Uterus (tissue), 4 donors: ENCODE results near the gene NEK6. TPM values are rescaled to one million over a fixed set of nuclear protein-coding genes. Genes with fewer than 3 reads are reported as not detected.

Experiments used
- DNase-seq, 2 donors: peaks; one replicate each; pipeline ENCODE4 v3.0.0-alpha.2; 2019 to 2020
- H3K27ac ChIP-seq, 2 donors: fragments of 200-600 bp; sonication (generic); 1 replicate in 1 of 2; 2 replicates in 1 of 2; pipeline ENCODE4 v1.5.1; 2016 to 2018
- H3K27me3 ChIP-seq, 2 donors: fragments of 200-600 bp; sonication (generic); one replicate each; pipeline ENCODE4 v1.5.1; 2018 to 2019; ENCODE audit warnings: control low read depth in 1 of 2
- H3K36me3 ChIP-seq, 2 donors: fragments of 200-600 bp; sonication (generic); one replicate each; pipeline ENCODE4 v1.5.1; 2019; ENCODE audit warnings: control low read depth in 1 of 2
- H3K4me1 ChIP-seq, 2 donors: fragments of 200-600 bp; sonication (generic); one replicate each; pipeline ENCODE4 v1.5.1; 2018 to 2019; ENCODE audit warnings: control low read depth in 1 of 2
- H3K4me3 ChIP-seq, 2 donors: fragments of 200-600 bp; sonication (generic); 1 replicate in 1 of 2; 2 replicates in 1 of 2; pipeline ENCODE4 v1.5.1; 2018 to 2019; ENCODE audit warnings: mild to moderate bottlenecking in 1 of 2
- H3K9me3 ChIP-seq, 2 donors: fragments of 200-600 bp; sonication (generic); one replicate each; pipeline ENCODE4 v1.5.1; 2019; ENCODE audit warnings: control low read depth in 1 of 2
- CTCF ChIP-seq, 4 experiments: fragments of 200-600 bp in 2 of 4; fragments of 450-650 bp in 2 of 4; sonication (generic) in 2 of 4; IDR thresholded peaks; one replicate each; pipeline ENCODE4 v1.5.1; 2016 to 2019; ENCODE audit warnings: antibody characterized with exemption in 4 of 4, mild to moderate bottlenecking in 2 of 4, moderate library complexity in 1 of 4
- POLR2A ChIP-seq, 2 donors: fragments of 450-650 bp; IDR thresholded peaks; one replicate each; pipeline ENCODE4 v1.6.1; 2016; ENCODE audit warnings: antibody characterized with exemption in 2 of 2, mild to moderate bottlenecking in 1 of 2, moderate library complexity in 1 of 2
- intact Hi-C: fragments of 100-400 bp; cut with DNase I; formaldehyde crosslinking; loops from one replicate; pipeline ENCODE4 v1.15.1; 2023; ENCODE audit warnings: low total_unique reads
- total RNA-seq, 4 donors: library from RNA; depleted of rRNA in 3 of 4; stranded (reverse); fragments of >200 nt in 3 of 4; gene quantifications; one replicate each; pipeline versions ENCODE4 v1.1.0 to v1.2.4, GENCODE V29; 2014 to 2023
- donor health status: DM: yes; HTN: yes; CAD: no.

NEK6 gene
- total RNA-seq, 4 donors from 2014 or later, result 6.1 to 38.5 (median 34.7) TPM

DNA sequence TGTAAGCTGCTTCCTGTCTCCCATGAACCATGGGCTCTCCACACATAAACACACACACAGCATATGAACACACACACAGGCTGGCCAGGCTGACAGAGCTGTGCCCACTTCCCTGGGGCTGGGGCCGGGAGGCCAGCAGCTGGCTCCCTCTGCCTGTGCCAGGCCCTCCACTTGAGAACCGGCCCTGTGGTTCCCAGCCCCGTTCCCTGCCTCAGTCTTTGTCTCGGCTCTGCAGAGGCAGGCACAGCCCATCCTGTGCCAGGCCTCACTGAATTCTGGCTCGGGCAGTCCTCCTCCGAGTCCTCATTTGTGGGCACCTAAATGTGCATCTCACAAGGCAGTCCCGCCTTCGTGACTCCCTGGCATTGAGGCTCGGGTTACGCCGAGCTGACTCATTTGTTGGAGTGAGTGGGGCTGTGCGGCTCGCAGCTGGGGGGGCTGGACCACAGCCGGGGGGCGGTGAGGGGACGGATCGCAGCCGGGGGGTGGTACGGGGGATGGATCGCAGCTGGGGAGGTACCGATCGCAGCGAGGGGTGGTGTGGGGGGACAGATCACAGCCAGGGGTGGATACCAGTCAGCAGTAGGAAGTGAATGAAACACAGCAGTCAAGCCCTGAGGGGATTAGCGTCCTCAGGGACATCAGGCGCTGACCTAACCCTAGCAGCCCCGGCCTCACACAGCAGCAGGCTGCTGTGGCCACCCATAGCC lies 85.2 kb downstream of the NEK6 start:
- DNase-seq, result peak; percentile 64 to 76
- TF ChIP-seq POLR2A (IDR thresholded peaks at IDR 0.05) (no peak), CTCF (IDR thresholded peaks at IDR 0.05) (no peak)
- peaks cover 0 to 6% of the 10 kb centered on the region in 2 donors for H3K4me1 ChIP-seq
- H3K27ac ChIP-seq, result peak overlapping the region; percentile 56 to 57
- H3K27me3 ChIP-seq, result no peaks in the 10 kb centered on the region
- H3K4me3 ChIP-seq, result no peak overlapping the region
- no peaks in the 10 kb centered on the region for H3K9me3 ChIP-seq
- intact Hi-C loops, result no loop called here
- H3K36me3 ChIP-seq, result no peaks in the 10 kb centered on the region

DNA sequence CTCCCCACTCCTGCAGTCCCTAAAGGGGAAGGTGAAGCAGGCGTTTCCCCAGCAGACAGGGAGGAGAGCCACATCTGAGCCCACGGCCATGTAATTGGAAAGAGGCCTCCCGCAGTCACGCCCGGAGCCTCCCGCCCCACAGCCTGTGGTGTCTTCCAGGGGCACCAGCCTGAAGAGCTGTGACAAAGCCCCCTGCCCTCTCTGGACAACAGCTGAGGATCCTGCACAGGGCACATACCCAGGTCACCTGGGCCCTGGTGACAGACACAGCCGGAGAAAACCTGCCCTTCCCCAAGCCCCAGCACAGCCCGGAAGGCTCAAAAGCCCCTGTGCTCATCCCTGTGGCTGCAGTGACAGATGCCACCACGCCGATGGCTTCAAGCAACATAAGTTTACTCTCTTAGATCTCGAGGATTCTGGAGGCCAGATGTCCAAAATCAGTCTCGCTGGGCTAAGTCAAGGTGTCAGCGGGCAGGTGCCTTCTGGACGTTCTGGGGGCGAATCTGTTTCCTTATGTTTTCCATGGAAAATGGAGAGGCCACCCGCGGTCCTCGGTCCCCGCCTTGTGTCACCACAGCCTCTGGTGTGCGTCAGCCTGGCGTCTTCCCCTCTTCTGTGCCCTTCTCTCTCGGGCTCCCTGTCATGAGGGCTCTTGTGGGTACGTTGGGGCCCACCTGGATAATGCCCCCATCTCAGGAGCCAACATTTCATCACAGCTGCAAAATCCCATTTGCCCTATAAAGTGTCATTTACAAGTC lies 86.0 kb downstream of the NEK6 start:
- intact Hi-C loops, result no loop called here
- no peaks in the 10 kb centered on the region for H3K9me3 ChIP-seq
- H3K4me1 ChIP-seq, result peaks cover 0 to 6% of the 10 kb centered on the region in 2 donors
- peak overlapping the region; percentile 56 to 57 for H3K27ac ChIP-seq
- no peaks in the 10 kb centered on the region for H3K27me3 ChIP-seq
- no peak for TF ChIP-seq CTCF (IDR thresholded peaks at IDR 0.05)
- no peak for TF ChIP-seq POLR2A (IDR thresholded peaks at IDR 0.05)
- no peaks in the 10 kb centered on the region for H3K36me3 ChIP-seq
- no peak overlapping the region for H3K4me3 ChIP-seq
- no peak for DNase-seq

GRCh38 chr9:124344291-124345050 lies 86.7 kb downstream of the NEK6 start:
- Histone ChIP-seq H3K27ac (no peak overlapping the region), H3K27me3 (no peaks in the 10 kb centered on the region), H3K4me1 (peaks cover 0 to 6% of the 10 kb centered on the region in 2 donors), H3K4me3 (no peak overlapping the region), H3K9me3 (no peaks in the 10 kb centered on the region), H3K36me3 (no peaks in the 10 kb centered on the region)
- TF ChIP-seq POLR2A (IDR thresholded peaks at IDR 0.05), result no peak
- no peak for TF ChIP-seq CTCF (IDR thresholded peaks at IDR 0.05)
- no peak for DNase-seq
- intact Hi-C loops, result no loop called here

DNA sequence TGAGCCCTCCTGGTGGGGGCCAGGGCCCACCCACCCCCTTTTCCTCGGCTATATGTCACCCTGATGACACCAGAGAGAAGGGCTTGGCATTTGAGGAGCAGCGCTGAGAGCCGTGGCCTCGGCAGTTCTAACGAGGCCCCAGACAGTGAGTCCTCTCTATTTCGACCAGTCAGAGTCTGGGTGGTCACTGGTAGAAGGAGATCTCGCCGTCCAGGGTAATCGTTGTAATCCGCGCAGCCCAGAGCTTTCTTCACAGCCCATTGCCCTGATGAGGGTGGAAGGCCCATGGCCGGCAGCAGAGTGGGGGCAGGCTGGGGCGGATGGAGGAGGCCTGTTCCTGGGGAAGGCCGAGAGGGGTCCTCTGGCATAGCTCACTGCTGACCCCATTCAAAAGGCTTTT lies 87.3 kb downstream of the NEK6 start:
- H3K36me3 ChIP-seq, result no peaks in the 10 kb centered on the region
- intact Hi-C loops, result no loop called here
- no peaks in the 10 kb centered on the region for H3K9me3 ChIP-seq
- no peak overlapping the region for H3K4me3 ChIP-seq
- peaks cover 0 to 6% of the 10 kb centered on the region in 2 donors for H3K4me1 ChIP-seq
- no peak for DNase-seq
- no peaks in the 10 kb centered on the region for H3K27me3 ChIP-seq
- TF ChIP-seq CTCF (IDR thresholded peaks at IDR 0.05) (no peak), POLR2A (IDR thresholded peaks at IDR 0.05) (no peak)
- no peak overlapping the region for H3K27ac ChIP-seq
